NB4 (cell line): ENCODE measurements around the gene PDE4B.

Experiments
- CTCF ChIP-seq: IDR thresholded peaks from one replicate; pipeline ENCODE4 v1.5.1; 2012; ENCODE audit warnings: low read depth, low read length
- MAX ChIP-seq: IDR thresholded peaks from 2 replicates; pipeline ENCODE4 v1.6.1; 2011; ENCODE audit warnings: low read depth, low read length
- POLR2A ChIP-seq: IDR thresholded peaks from 2 replicates; pipeline ENCODE4 v1.6.1; 2011; ENCODE audit warnings: mild to moderate bottlenecking; ENCODE audit not compliant: insufficient read length; ENCODE audit errors: extremely low read depth

- no peak for TF ChIP-seq CTCF
- TF ChIP-seq POLR2A, result no peak
- no peak for TF ChIP-seq MAX
Observed at GRCh38 chr1:66357478-66358197, 564.9 kb downstream of the PDE4B start.
